ENCODE data around the gene SRSF4.
"Not testable (repeated sequence)": the region's sequence is repeated elsewhere in the genome, so short reads cannot be mapped to it uniquely, and the experiment has no call there.

The SRSF4 gene

GRCh38 chr1:29152046-29152805 is 29.5 kb downstream of the SRSF4 start:
- FAIRE-seq (no peak), DNase-seq (ENCODE audit: insufficient read length, low spot score) (no peak)

GRCh38 chr1:29150346-29150745 is 31.4 kb downstream of the SRSF4 start:
- not testable (repeated sequence) for DNase-seq (ENCODE audit: insufficient read length, low spot score); FAIRE-seq

More at GRCh38 chr1:29152046-29152805, 29.5 kb downstream of the SRSF4 start:
- no peak for TF ChIP-seq CTCF (IDR thresholded peaks at IDR 0.05; ENCODE audit: insufficient read depth, missing control alignments)

GRCh38 chr1:29148656-29149491 is 32.8 kb downstream of the SRSF4 start:
- FAIRE-seq: no peak
- TF ChIP-seq CTCF (IDR thresholded peaks at IDR 0.05; ENCODE audit: insufficient read depth, missing control alignments): no peak
- DNase-seq (ENCODE audit: insufficient read length, low spot score): no peak

GRCh38 chr1:29145739-29146437 is 35.8 kb downstream of the SRSF4 start:
- DNase-seq (ENCODE audit: insufficient read length, low spot score): no peak
- no peak for FAIRE-seq
- no peak for TF ChIP-seq CTCF (IDR thresholded peaks at IDR 0.05; ENCODE audit: insufficient read depth, missing control alignments)

- no peak for TF ChIP-seq CTCF (IDR thresholded peaks at IDR 0.05; ENCODE audit: insufficient read depth, missing control alignments)
- FAIRE-seq (no peak), DNase-seq (ENCODE audit: insufficient read length, low spot score) (no peak)
Observed at GRCh38 chr1:29144178-29144577, 37.5 kb downstream of the SRSF4 start.

- DNase-seq (ENCODE audit: insufficient read length, low spot score) (no peak), FAIRE-seq (no peak)
- no peak for TF ChIP-seq CTCF (IDR thresholded peaks at IDR 0.05; ENCODE audit: insufficient read depth, missing control alignments)
Observed at GRCh38 chr1:29142714-29143113, 39.0 kb downstream of the SRSF4 start.

GRCh38 chr1:29136391-29136915 is 45.2 kb downstream of the SRSF4 start:
- no peak for FAIRE-seq
- DNase-seq (ENCODE audit: insufficient read length, low spot score): no peak
- TF ChIP-seq CTCF (IDR thresholded peaks at IDR 0.05; ENCODE audit: insufficient read depth, missing control alignments): no peak
